Measurements from ENCODE around the gene KLHDC3. TPM values are rescaled to one million over a fixed set of nuclear protein-coding genes. Genes with fewer than 3 reads are reported as not detected.

Gene KLHDC3
- total and polyA plus RNA-seq, 2 donors (not counting 3 experiments of a cell fraction or from before 2014, with no cell fraction given), result 84.8 to 120 TPM

DNA sequence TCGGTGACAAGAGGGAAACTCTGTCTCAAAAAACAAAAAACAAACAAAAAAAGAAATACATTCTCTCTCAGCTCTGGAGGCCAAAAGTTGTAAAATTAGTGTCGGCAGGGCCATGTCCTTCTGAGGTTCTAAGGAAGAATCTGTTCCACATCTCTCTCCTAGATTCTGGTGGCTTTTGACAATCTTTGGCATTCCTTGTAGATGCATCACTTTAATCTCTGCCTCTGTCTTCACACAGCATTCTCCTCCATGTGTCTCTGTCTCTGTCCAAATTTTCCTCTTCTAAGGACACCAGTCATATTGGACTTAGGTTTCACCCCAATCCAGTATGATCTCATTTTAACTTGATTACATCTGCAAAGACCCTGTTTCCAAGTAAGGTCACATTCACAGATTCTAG lies 20.6 kb upstream of the KLHDC3 start:
- CTCF ChIA-PET, result no interaction called here
- POLR2A ChIA-PET, result interaction anchor here (0.6 kb wide), 1 partner anchor 225 kb away, joined by 3 read pairs; no protein-coding TSS in a partner anchor
- H3K9ac ChIP-seq (replicated peaks; ENCODE audit: extremely low read depth, insufficient read depth, low read length), result no peak overlapping the region
- H2AFZ ChIP-seq (ENCODE audit: low read depth, low read length), result no peak overlapping the region
- no peak for DNase-seq (ENCODE audit: low read depth, low spot score)
- H3K79me2 ChIP-seq (ENCODE audit: control insufficient read depth, insufficient read depth, low read length), result no peaks in the 10 kb centered on the region
- no peaks in the 10 kb centered on the region for H3K9me3 ChIP-seq (replicated peaks; ENCODE audit: control insufficient read depth, insufficient read depth, low read length)
- no peak for FAIRE-seq
- H3K4me1 ChIP-seq (ENCODE audit: control insufficient read depth, extremely low read depth, insufficient read depth, low read length), result peaks cover 5% of the 10 kb centered on the region
- no peaks in the 10 kb centered on the region for H3K9me1 ChIP-seq (replicated peaks; ENCODE audit: control insufficient read depth, extremely low read depth, insufficient read depth, low read length)
- H4K20me1 ChIP-seq (replicated peaks; ENCODE audit: control insufficient read depth, extremely low read depth, insufficient read depth, low read length), result no peaks in the 10 kb centered on the region
- BruUV-seq (replicated peaks), result no TSS peak
- no peak overlapping the region for H3K27ac ChIP-seq (ENCODE audit: insufficient read depth, low read depth, low read length)
- dilution Hi-C loops (cut with MboI; ENCODE audit: extremely low pct_ligation_motif_present, low sequenced_read_pairs) (no loop called here), intact Hi-C loops (cut with micrococcal nuclease) (no loop called here)
- H3K4me2 ChIP-seq (ENCODE audit: insufficient read depth, low read length), result no peak overlapping the region
- peaks cover 0 to 10% of the 10 kb centered on the region in 2 experiments for H3K36me3 ChIP-seq (ENCODE audit: control insufficient read depth in 2 of 2, extremely low read depth in 1 of 2, insufficient read depth in 2 of 2, low read length in 2 of 2)
- TF ChIP-seq POLR2AphosphoS5 (IDR thresholded peaks at IDR 0.05; ENCODE audit: insufficient read depth, low read depth, low read length) (no peak), GATA2 (IDR thresholded peaks at IDR 0.05; ENCODE audit: insufficient read depth, insufficient read length, low read depth, low read length) (no peak), FOS (IDR thresholded peaks at IDR 0.05; ENCODE audit: borderline replicate concordance, insufficient read depth, low read length) (no peak), JUN (IDR thresholded peaks at IDR 0.05; ENCODE audit: borderline replicate concordance, insufficient read depth, insufficient read length, low read depth) (no peak), POLR2A (IDR thresholded peaks at IDR 0.05; ENCODE audit: low read depth, low read length) (no peak), MYC (IDR thresholded peaks at IDR 0.05; ENCODE audit: low read depth, low read length) (no peak), MAX (IDR thresholded peaks at IDR 0.05; ENCODE audit: insufficient read depth, insufficient read length) (no peak), EZH2 (IDR thresholded peaks at IDR 0.05; ENCODE audit: borderline replicate concordance, low read depth, low read length, severe bottlenecking) (no peak)
- TF ChIP-seq, protein P1, sequence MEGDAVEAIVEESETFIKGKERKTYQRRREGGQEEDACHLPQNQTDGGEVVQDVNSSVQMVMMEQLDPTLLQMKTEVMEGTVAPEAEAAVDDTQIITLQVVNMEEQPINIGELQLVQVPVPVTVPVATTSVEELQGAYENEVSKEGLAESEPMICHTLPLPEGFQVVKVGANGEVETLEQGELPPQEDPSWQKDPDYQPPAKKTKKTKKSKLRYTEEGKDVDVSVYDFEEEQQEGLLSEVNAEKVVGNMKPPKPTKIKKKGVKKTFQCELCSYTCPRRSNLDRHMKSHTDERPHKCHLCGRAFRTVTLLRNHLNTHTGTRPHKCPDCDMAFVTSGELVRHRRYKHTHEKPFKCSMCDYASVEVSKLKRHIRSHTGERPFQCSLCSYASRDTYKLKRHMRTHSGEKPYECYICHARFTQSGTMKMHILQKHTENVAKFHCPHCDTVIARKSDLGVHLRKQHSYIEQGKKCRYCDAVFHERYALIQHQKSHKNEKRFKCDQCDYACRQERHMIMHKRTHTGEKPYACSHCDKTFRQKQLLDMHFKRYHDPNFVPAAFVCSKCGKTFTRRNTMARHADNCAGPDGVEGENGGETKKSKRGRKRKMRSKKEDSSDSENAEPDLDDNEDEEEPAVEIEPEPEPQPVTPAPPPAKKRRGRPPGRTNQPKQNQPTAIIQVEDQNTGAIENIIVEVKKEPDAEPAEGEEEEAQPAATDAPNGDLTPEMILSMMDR (IDR thresholded peaks at IDR 0.05; ENCODE audit: extremely low read depth in 1 of 2, insufficient read depth in 1 of 2, low read depth in 1 of 2, low read length in 2 of 2), result no peak
- no peaks in the 10 kb centered on the region for H3K27me3 ChIP-seq (ENCODE audit: control insufficient read depth in 2 of 2, insufficient read depth in 2 of 2, low read length in 2 of 2)
- no peak overlapping the region for H3K4me3 ChIP-seq (replicated peaks in 1 of 3; ENCODE audit: insufficient read depth in 1 of 3, low read depth in 1 of 3, low read length in 3 of 3)
